Smooth muscle cell (in vitro differentiated cells): ENCODE results near the gene SMIM12. TPM values are rescaled to one million over a fixed set of nuclear protein-coding genes. Genes with fewer than 3 reads are reported as not detected.

Experiments
- DNase-seq: peaks from one replicate; lab custom pipeline; 2025; ENCODE audit not compliant: unreplicated experiment; lab: John Stamatoyannopoulos, UW
- H2AFZ ChIP-seq: fragments of 200-600 bp; sonication (generic); 2 replicates; pipeline ENCODE4 v1.6.0; 2016; ENCODE audit warnings: antibody characterized with exemption, low read depth, mild to moderate bottlenecking
- H3F3A ChIP-seq: fragments of 200-600 bp; sonication (generic); 2 replicates; pipeline ENCODE4 v1.6.0; 2017; ENCODE audit warnings: antibody characterized with exemption, low read depth
- H3K27ac ChIP-seq: fragments of 200-600 bp; sonication (generic); 2 replicates; pipeline ENCODE4 v1.5.1; 2016; ENCODE audit warnings: low read depth, mild to moderate bottlenecking
- H3K27me3 ChIP-seq: fragments of 200-600 bp; sonication (generic); 2 replicates; pipeline ENCODE4 v1.6.1; 2016; ENCODE audit warnings: low read depth, mild to moderate bottlenecking
- H3K36me3 ChIP-seq: fragments of 200-600 bp; sonication (generic); 2 replicates; pipeline ENCODE4 v1.5.1; 2016; ENCODE audit warnings: low read depth
- H3K4me1 ChIP-seq: fragments of 200-600 bp; sonication (generic); 2 replicates; pipeline ENCODE4 v1.5.1; 2016; ENCODE audit warnings: low read depth
- H3K4me2 ChIP-seq: fragments of 200-600 bp; sonication (generic); 2 replicates; pipeline ENCODE4 v1.6.0; 2016; ENCODE audit warnings: mild to moderate bottlenecking
- H3K4me3 ChIP-seq: fragments of 200-600 bp; sonication (generic); 2 replicates; pipeline ENCODE4 v1.5.1; 2016; ENCODE audit warnings: mild to moderate bottlenecking
- H3K79me2 ChIP-seq: fragments of 200-600 bp; sonication (generic); 2 replicates; pipeline ENCODE4 v1.6.0; 2016; ENCODE audit warnings: low read depth, mild to moderate bottlenecking
- H3K9ac ChIP-seq: fragments of 200-600 bp; sonication (generic); 2 replicates; pipeline ENCODE4 v1.6.0; 2016; ENCODE audit warnings: low read depth
- H3K9me3 ChIP-seq: fragments of 200-600 bp; sonication (generic); replicated peaks from 2 replicates; pipeline ENCODE4 v1.5.1; 2016; ENCODE audit warnings: low read depth
- H4K20me1 ChIP-seq: fragments of 200-600 bp; sonication (generic); 2 replicates; pipeline ENCODE4 v1.6.0; 2016; ENCODE audit warnings: low read depth
- CTCF ChIP-seq: fragments of 200-600 bp; sonication (generic); IDR thresholded peaks from 2 replicates; pipeline ENCODE4 v1.5.1; 2017; ENCODE audit warnings: borderline replicate concordance, mild to moderate bottlenecking, antibody characterized with exemption; ENCODE audit not compliant: insufficient read depth, poor library complexity, severe bottlenecking
- WGBS: methylation state at CpG from one replicate; pipeline ENCODE4 v1.1.7; 2016; ENCODE audit warnings: low lambda C conversion rate; 5-methylcytosine and 5-hydroxymethylcytosine counted together
- polyA plus RNA-seq: library from polyadenylated mRNA; unstranded; fragments of >200 nt; fragmentation: Nextera tagmentation; extraction: Ambion mirVana; gene quantifications from 2 replicates; pipeline ENCODE4 v1.2.1, GENCODE V29; 2016
- total RNA-seq: library from RNA; depleted of rRNA; stranded (reverse); fragments of >200 nt; gene quantifications from 2 replicates; pipeline ENCODE4 v1.2.3, GENCODE V29; 2014

SMIM12 gene
- total RNA-seq (16.5 and 17.6 TPM in 2 replicates), polyA plus RNA-seq (44.8 and 48.6 TPM in 2 replicates)

- WGBS, result 3% methylated on average over 40 of the region's 47 CpGs
- H3K27ac ChIP-seq, result peak within 1 kb of the TSS; percentile 47
- peak within 1 kb of the TSS; percentile 85 for H3K9ac ChIP-seq
- TF ChIP-seq CTCF, result peak; percentile 81
- H3K4me1 ChIP-seq, result peaks cover 12% of the 10 kb centered on the region
- peak; percentile 69 for DNase-seq
- H3K27me3 ChIP-seq, result peaks cover 9% of the 10 kb centered on the region
- H3K4me2 ChIP-seq, result peak within 1 kb of the TSS; percentile 98
- H3F3A ChIP-seq, result peaks cover 3% of the 10 kb centered on the region
- H3K36me3 ChIP-seq, result no peaks in the 10 kb centered on the region
- H3K79me2 ChIP-seq, result peaks cover 35% of the 10 kb centered on the region
- peaks cover 22% of the 10 kb centered on the region for H4K20me1 ChIP-seq
- peak within 1 kb of the TSS; percentile 95 for H3K4me3 ChIP-seq
- no peaks in the 10 kb centered on the region for H3K9me3 ChIP-seq
- H2AFZ ChIP-seq, result peak within 1 kb of the TSS; percentile 80
Observed at GRCh38 chr1:34859446-34860200, at the start of gene SMIM12. TSS of gene SMIM12 (minus strand) at chr1:34859749. CDS start at chr1:34855977, 3,772 bp downstream.

GRCh38 chr1:34908369-34908768 lies 48.8 kb upstream of the SMIM12 start:
- Histone ChIP-seq H3K4me1 (no peaks in the 10 kb centered on the region), H3K4me2 (no peak overlapping the region), H3K9ac (no peak overlapping the region), H3K79me2 (no peaks in the 10 kb centered on the region), H3K36me3 (no peaks in the 10 kb centered on the region), H3K9me3 (no peaks in the 10 kb centered on the region), H3K27me3 (peaks cover 3% of the 10 kb centered on the region), H3K27ac (no peak overlapping the region), H2AFZ (no peak overlapping the region), H3K4me3 (no peak overlapping the region), H4K20me1 (no peaks in the 10 kb centered on the region), H3F3A (no peaks in the 10 kb centered on the region)
- TF ChIP-seq CTCF, result no peak
- no peak for DNase-seq
- WGBS, result 62% methylated on average over 3 of the region's 3 CpGs

GRCh38 chr1:34907487-34908090 lies 48.0 kb upstream of the SMIM12 start:
- Histone ChIP-seq H3K4me1 (no peaks in the 10 kb centered on the region), H3K27ac (no peak overlapping the region), H3K36me3 (no peaks in the 10 kb centered on the region), H3K9ac (no peak overlapping the region), H4K20me1 (no peaks in the 10 kb centered on the region), H3F3A (no peaks in the 10 kb centered on the region), H3K27me3 (peaks cover 3% of the 10 kb centered on the region), H3K9me3 (no peaks in the 10 kb centered on the region), H2AFZ (no peak overlapping the region), H3K4me3 (no peak overlapping the region), H3K79me2 (no peaks in the 10 kb centered on the region), H3K4me2 (no peak overlapping the region)
- 75% methylated on average over 5 of the region's 5 CpGs for WGBS
- DNase-seq, result no peak
- TF ChIP-seq CTCF, result no peak
